Posterior vena cava (tissue), 2 donors: ENCODE results near the gene PEBP1. TPM values are rescaled to one million over a fixed set of nuclear protein-coding genes. Genes with fewer than 3 reads are reported as not detected.

Experiments used
- DNase-seq: peaks from one replicate; pipeline ENCODE4 v3.0.0-alpha.2; 2020; ENCODE audit warnings: low spot score
- intact Hi-C, 2 donors: fragments of 100-400 bp; cut with DNase I; formaldehyde crosslinking; loops; one replicate each; pipeline versions ENCODE4 v1.14.1 to v1.14.2; 2022 to 2023
- total RNA-seq, 2 donors: library from RNA; stranded (reverse); fragmentation: NEBNext Ultra II Directional; extraction: Animal tissue kit (Norgen Biotek cat#: 25700); gene quantifications; one replicate each; pipeline ENCODE4 v1.2.1, GENCODE V29; 2021
- donor health status: DM: yes; HTN: yes; CAD: no.
- donor health status: DM: yes; HTN: yes; CAD: no.

The PEBP1 gene
- total RNA-seq, 2 donors from 2014 or later: 134 to 156 TPM

- no peak for DNase-seq
- intact Hi-C loops: loop anchor here in 1 of 2 donors (10.0 kb wide), 1 partner anchor 187 kb away; the partner anchor contains the start of genes SUDS3 and TAOK3
Observed at GRCh38 chr12:118187751-118188435, 52.0 kb downstream of the PEBP1 start.

GRCh38 chr12:118188690-118189371, 52.9 kb downstream of the PEBP1 start:
- no peak for DNase-seq
- intact Hi-C loops: loop anchor here in 1 of 2 donors (10.0 kb wide), 1 partner anchor 186 kb away; the partner anchor contains the start of genes SUDS3 and TAOK3

GRCh38 chr12:118189741-118190191, 53.8 kb downstream of the PEBP1 start:
- intact Hi-C loops: loop anchor here in 1 of 2 donors (10.0 kb wide), 1 partner anchor 185 kb away; the partner anchor contains the start of genes SUDS3 and TAOK3
- no peak for DNase-seq

GRCh38 chr12:118190266-118190665, 54.3 kb downstream of the PEBP1 start:
- no peak for DNase-seq

GRCh38 chr12:118193477-118193876, 57.6 kb downstream of the PEBP1 start:
- intact Hi-C loops: no loop called here
- DNase-seq: no peak

More at GRCh38 chr12:118190266-118190665, 54.3 kb downstream of the PEBP1 start:
- intact Hi-C loops: no loop called here

- no peak for DNase-seq
- intact Hi-C loops: no loop called here
Observed at GRCh38 chr12:118193958-118194357, 58.0 kb downstream of the PEBP1 start.

Other genes with a start within 250 kb of the PEBP1 start
- under 1 TPM in 1 of 2 donors, not detected in 1; 0.05 TPM for gene KSR2, start 167.1 kb upstream of the PEBP1 start, total RNA-seq
- gene RFC5, start 119.4 kb upstream of the PEBP1 start, total RNA-seq: 1 to 10 TPM; 6.0 to 7.0 TPM
- gene WSB2, start 74.9 kb upstream of the PEBP1 start, total RNA-seq: 100 to 1,000 TPM in 1 of 2 donors, 10 to 100 TPM in 1; 73.1 to 107 TPM
- gene VSIG10, start 32.1 kb upstream of the PEBP1 start, total RNA-seq: 10 to 100 TPM; 11.1 to 15.3 TPM
- 10 to 100 TPM; 27.9 to 31.8 TPM for gene TAOK3, start 236.8 kb downstream of the PEBP1 start, total RNA-seq
- 10 to 100 TPM; 21.2 to 31.1 TPM for gene SUDS3, start 240.4 kb downstream of the PEBP1 start, total RNA-seq